Activated naive CD4-positive, alpha-beta T cell treated with anti-CD3 and anti-CD28 coated beads, Interleukin-2, amount 10 ng/mL, durations not matched to agents 7 days and 5 days (primary cell): ENCODE measurements around the gene ME2.
"Not testable (repeated sequence)": the region's sequence is repeated elsewhere in the genome, so short reads cannot be mapped to it uniquely, and the experiment has no call there.

ENCODE experiments used
- CTCF ChIA-PET: fragments of 350-600 bp; sonication (Branson Sonifier 250); formaldehyde crosslinking; loops from one replicate; lab custom pipeline; 2021; ENCODE audit warnings: antibody characterized with exemption; lab: Charles Lee
- DNase-seq: peaks from one replicate; pipeline ENCODE4 v3.0.0-alpha.2; 2020
- H3K27ac Mint-ChIP-seq: one replicate; pipeline ENCODE4 v1.8.0; 2021; ENCODE audit warnings: mild to moderate bottlenecking, moderate library complexity, mixed read lengths
- H3K27me3 Mint-ChIP-seq: one replicate; pipeline ENCODE4 v1.8.0; 2021; ENCODE audit warnings: mild to moderate bottlenecking, mixed read lengths
- H3K36me3 Mint-ChIP-seq: one replicate; pipeline ENCODE4 v1.8.0; 2021; ENCODE audit warnings: mixed read lengths
- H3K4me1 Mint-ChIP-seq: one replicate; pipeline ENCODE4 v1.8.0; 2021; ENCODE audit warnings: mixed read lengths
- H3K4me3 Mint-ChIP-seq: one replicate; pipeline ENCODE4 v1.8.0; 2021; ENCODE audit warnings: mild to moderate bottlenecking, moderate library complexity, mixed read lengths
- H3K9me3 Mint-ChIP-seq: one replicate; pipeline ENCODE4 v1.8.0; 2021; ENCODE audit warnings: mixed read lengths

Gene ME2

DNA sequence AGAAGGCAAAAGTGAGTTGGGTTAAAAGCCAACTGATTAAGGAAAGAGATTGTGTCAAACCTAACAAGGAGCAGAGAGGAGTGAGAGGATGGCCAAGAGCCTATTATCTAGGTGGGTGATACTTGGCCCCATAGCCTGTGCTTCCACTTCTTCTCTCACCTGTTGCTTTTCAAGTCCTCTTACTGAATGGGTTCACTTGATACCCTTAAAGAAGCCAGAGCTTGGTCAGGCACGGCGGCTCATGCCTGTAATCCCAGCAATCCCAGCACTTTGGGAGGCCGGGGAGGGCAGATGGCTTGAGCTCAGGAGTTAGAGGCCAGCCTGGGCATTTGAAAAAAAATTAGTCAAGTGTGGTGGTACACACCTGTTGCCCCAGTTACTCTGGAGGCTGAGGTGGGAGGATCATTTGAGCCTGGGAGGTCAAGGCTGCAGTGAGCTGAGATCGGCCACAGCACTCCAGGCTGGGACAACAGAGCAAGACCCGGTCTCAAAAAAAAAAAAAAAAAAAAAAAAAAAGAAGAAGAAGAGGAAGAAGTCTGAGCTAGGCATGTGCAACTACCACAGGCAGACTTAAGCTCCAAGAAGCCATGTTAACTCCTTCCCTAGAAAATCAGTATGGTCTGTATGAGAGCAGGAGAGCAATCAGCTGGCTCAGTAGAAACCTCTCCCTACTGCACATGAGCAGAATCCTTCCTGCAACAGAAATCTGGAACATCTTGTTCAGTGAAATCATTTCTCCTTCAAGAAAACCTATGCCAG lies 28.4 kb upstream of the ME2 start:
- H3K36me3 Mint-ChIP-seq, result no peaks in the 10 kb centered on the region
- CTCF ChIA-PET, result no interaction called here
- peaks cover 3% of the 10 kb centered on the region for H3K9me3 Mint-ChIP-seq
- no peak overlapping the region for H3K27ac Mint-ChIP-seq
- H3K27me3 Mint-ChIP-seq, result peaks cover 7% of the 10 kb centered on the region
- no peak for DNase-seq
- no peaks in the 10 kb centered on the region for H3K4me1 Mint-ChIP-seq
- H3K4me3 Mint-ChIP-seq, result no peak overlapping the region

DNA sequence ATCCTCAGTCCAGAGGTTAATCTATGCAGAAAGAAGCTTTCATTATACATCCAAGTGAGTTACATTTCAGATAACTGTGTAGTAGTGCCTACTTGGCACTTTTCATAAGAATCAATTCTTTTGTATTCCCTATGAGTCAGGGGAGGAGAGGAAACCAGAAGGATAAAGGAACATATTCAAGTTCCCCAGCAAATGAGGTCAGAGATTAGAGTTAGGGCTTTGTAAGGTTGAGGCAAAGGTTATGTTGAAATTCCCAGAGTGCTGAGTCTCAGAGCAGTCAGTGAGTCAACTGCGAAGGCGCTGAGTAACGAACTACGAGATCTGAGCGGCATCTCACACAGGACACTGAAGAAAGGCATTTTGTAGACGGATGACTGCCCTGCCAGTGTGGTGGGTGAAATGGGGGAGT lies 25.1 kb upstream of the ME2 start:
- DNase-seq, result no peak
- Mint-ChIP-seq H3K27me3 (peaks cover 18% of the 10 kb centered on the region), H3K27ac (no peak overlapping the region), H3K9me3 (peaks cover 3% of the 10 kb centered on the region), H3K36me3 (no peaks in the 10 kb centered on the region), H3K4me3 (no peak overlapping the region), H3K4me1 (no peaks in the 10 kb centered on the region)
- CTCF ChIA-PET, result no interaction called here

DNA sequence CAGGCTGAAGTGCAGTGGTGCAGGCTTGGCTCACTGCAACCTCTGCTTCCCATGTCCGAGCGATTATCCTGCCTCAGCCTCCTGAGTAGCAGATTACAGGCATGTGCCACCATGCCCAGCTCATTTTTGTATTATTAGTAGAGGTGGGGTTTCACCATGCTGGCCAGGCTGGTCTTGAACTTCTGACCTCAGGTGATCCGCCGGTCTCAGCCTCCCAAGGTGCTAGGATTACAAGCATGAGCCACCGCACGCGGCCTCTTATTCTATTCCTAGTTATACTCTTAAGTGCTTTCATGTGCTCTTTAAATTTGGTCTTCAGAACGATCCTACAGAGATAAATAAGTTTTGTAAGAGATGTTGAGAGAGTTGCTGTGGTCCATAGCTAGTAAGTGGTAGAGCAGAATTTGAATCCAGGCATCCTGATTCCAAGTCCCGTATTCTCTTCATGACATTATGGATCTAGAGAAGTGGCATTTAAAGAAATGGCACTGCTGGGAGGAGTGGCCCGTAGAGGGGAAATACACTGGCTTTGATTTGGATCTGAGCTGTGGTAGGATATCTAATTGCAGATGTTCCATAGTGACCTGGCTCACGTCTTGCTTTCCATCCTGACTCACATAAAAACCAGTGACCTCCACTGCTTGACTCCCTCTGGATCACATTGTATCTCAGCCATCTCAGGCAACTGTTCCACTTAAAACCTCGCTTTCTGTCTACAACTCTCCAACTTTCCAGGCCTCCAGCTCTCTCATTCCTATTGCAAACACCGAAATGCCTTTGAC lies 22.8 kb upstream of the ME2 start:
- Mint-ChIP-seq H3K9me3 (peaks cover 3% of the 10 kb centered on the region), H3K4me3 (no peak overlapping the region), H3K36me3 (no peaks in the 10 kb centered on the region), H3K27me3 (peaks cover 32% of the 10 kb centered on the region), H3K4me1 (no peaks in the 10 kb centered on the region), H3K27ac (no peak overlapping the region)
- CTCF ChIA-PET, result interaction anchor here (1.4 kb wide), 1 partner anchor 10 kb away, joined by 3 read pairs; no protein-coding TSS in a partner anchor
- DNase-seq, result no peak

DNA sequence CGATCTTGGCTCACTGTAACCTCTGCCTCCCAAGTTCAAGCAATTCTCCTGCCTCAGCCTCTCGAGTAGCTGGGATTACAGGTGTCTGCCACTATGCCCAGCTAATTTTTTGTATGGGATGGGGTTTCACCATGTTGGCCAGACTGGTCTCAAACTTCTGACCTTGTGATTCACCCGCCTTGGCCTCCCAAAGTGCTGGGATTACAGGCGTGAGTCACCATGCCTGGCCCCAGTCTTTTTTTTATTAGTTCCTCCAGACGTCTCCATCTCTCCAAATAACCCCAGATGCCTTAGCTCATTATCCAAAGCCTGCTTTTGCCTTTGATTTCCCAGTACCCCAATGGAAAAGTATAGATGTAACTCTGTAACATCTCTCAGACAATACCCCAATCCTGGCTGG lies 21.8 kb upstream of the ME2 start:
- H3K4me1 Mint-ChIP-seq, H3K9me3 Mint-ChIP-seq, H3K36me3 Mint-ChIP-seq, H3K27ac Mint-ChIP-seq, H3K4me3 Mint-ChIP-seq, DNase-seq: not testable (repeated sequence)
- CTCF ChIA-PET, result interaction anchor here (0.6 to 1.4 kb wide), 2 partner anchors 11 to 27 kb away, joined by 3 read pairs; no protein-coding TSS in a partner anchor
- H3K27me3 Mint-ChIP-seq, result peaks cover 32% of the 10 kb centered on the region

GRCh38 chr18:50857694-50858093 lies 21.2 kb upstream of the ME2 start:
- Mint-ChIP-seq H3K27me3 (peaks cover 32% of the 10 kb centered on the region), H3K4me3 (no peak overlapping the region), H3K27ac (no peak overlapping the region), H3K4me1 (no peaks in the 10 kb centered on the region), H3K36me3 (no peaks in the 10 kb centered on the region), H3K9me3 (peaks cover 3% of the 10 kb centered on the region)
- no peak for DNase-seq
- CTCF ChIA-PET, result interaction anchor here (0.6 kb wide), 2 partner anchors 14 to 27 kb away, joined by 3 read pairs; no protein-coding TSS in a partner anchor

GRCh38 chr18:50859793-50860555 lies 18.9 kb upstream of the ME2 start:
- CTCF ChIA-PET, result interaction anchor here (0.6 kb wide), 1 partner anchor 21 kb away, joined by 3 read pairs; no protein-coding TSS in a partner anchor

GRCh38 chr18:50861617-50862016 lies 17.3 kb upstream of the ME2 start:
- peaks cover 27% of the 10 kb centered on the region for H3K27me3 Mint-ChIP-seq
- H3K4me1 Mint-ChIP-seq, result no peaks in the 10 kb centered on the region
- CTCF ChIA-PET, result no interaction called here
- H3K4me3 Mint-ChIP-seq, result no peak overlapping the region
- no peak overlapping the region for H3K27ac Mint-ChIP-seq
- H3K36me3 Mint-ChIP-seq, result no peaks in the 10 kb centered on the region
- H3K9me3 Mint-ChIP-seq, result no peaks in the 10 kb centered on the region
- no peak for DNase-seq

More at GRCh38 chr18:50859793-50860555, 18.9 kb upstream of the ME2 start:
- Mint-ChIP-seq H3K27me3 (peaks cover 32% of the 10 kb centered on the region), H3K4me1 (no peaks in the 10 kb centered on the region), H3K9me3 (no peaks in the 10 kb centered on the region), H3K36me3 (no peaks in the 10 kb centered on the region), H3K4me3 (no peak overlapping the region), H3K27ac (no peak overlapping the region)
- DNase-seq, result no peak

DNA sequence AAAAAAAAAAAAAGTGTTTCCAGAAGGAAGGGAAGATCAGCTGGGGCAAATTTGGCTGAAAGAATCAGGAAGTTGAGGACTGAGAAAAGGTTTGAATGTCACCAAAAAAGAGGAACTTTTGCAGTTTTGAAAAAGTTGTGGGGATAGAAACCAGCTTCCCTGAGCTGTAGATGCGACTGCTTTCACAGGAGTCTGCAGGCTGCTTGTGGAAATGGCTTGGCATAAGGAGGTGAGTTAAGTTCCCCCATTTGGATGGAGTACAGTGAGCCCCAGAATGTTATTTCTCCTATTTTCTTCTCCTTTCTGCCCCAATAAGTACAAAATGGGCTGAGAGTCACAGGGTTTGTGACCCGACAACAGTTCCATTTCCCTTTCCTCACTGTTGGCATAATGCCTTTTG lies 16.5 kb upstream of the ME2 start:
- H3K27me3 Mint-ChIP-seq, result peaks cover 23% of the 10 kb centered on the region
- no peak overlapping the region for H3K4me3 Mint-ChIP-seq

DNA sequence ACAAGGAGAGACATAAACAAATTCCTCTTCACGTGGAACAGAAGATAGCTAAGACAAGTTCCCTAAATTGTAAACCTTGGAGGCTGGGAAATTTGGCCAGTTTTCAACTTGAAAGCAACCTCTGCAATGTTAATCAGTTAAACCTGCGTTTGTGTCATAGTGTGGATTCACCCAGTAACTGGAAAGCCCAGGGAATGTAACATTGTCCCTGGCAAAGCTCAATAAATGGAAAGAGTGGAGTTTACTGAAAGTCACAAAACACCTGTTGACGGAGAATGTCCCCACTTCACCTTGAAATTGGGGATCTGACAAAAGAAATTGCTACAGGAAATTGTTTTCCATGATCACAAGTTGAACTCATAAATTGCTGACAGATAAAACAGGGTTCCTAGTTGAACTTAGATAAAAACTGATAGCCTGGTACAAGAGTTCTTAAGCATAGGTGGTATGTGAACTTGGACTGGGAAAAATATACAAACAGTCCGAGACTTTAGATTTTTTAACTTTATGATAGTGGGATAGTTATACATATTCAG lies 15.0 kb upstream of the ME2 start:
- Mint-ChIP-seq H3K27ac (no peak overlapping the region), H3K4me3 (no peak overlapping the region), H3K36me3 (no peaks in the 10 kb centered on the region), H3K27me3 (peaks cover 17% of the 10 kb centered on the region), H3K9me3 (no peaks in the 10 kb centered on the region), H3K4me1 (no peaks in the 10 kb centered on the region)
- DNase-seq, result no peak
- CTCF ChIA-PET, result no interaction called here

More for the DNA sequence above, 16.5 kb upstream of the ME2 start:
- no peaks in the 10 kb centered on the region for H3K4me1 Mint-ChIP-seq
- H3K36me3 Mint-ChIP-seq, result no peaks in the 10 kb centered on the region
- DNase-seq, result no peak
- CTCF ChIA-PET, result no interaction called here
- H3K27ac Mint-ChIP-seq, result no peak overlapping the region
- H3K9me3 Mint-ChIP-seq, result no peaks in the 10 kb centered on the region

GRCh38 chr18:50866765-50867164 lies 12.2 kb upstream of the ME2 start:
- DNase-seq, result no peak
- Mint-ChIP-seq H3K4me1 (no peaks in the 10 kb centered on the region), H3K36me3 (no peaks in the 10 kb centered on the region), H3K27ac (no peak overlapping the region), H3K27me3 (peaks cover 8% of the 10 kb centered on the region), H3K9me3 (no peaks in the 10 kb centered on the region), H3K4me3 (no peak overlapping the region)
- CTCF ChIA-PET, result interaction anchor here (1.2 to 1.3 kb wide), 3 partner anchors 9 to 47 kb away, joined by 3 to 9 read pairs (median 4); partner anchors contain the start of gene MRO

DNA sequence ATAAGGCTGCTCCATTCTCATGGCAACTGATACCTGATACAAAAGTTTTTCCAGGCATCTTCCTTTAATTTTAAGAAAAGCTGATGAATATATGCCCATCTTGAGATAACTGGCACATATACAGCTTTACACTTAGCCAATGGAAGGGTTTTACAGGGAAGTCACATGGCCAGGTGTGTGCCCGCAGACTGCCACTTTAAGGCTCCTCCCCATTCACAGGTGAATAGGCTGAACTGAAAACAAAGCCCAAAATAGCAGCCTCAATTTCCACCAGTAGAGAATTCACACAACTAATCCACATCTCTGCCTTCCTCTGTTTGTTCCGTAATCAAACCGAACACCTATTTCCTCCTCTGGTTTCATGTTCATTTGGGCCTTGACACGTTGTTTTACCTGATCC lies 9.8 kb upstream of the ME2 start:
- H3K4me3 Mint-ChIP-seq, result no peak overlapping the region
- no peak for DNase-seq
- no peaks in the 10 kb centered on the region for H3K4me1 Mint-ChIP-seq
- CTCF ChIA-PET, result interaction anchor here (0.7 to 0.9 kb wide), 2 partner anchors 12 to 49 kb away, joined by 3 read pairs; partner anchors contain the start of gene MRO
- H3K27ac Mint-ChIP-seq, result no peak overlapping the region
- H3K27me3 Mint-ChIP-seq, result peaks cover 11% of the 10 kb centered on the region
- no peaks in the 10 kb centered on the region for H3K9me3 Mint-ChIP-seq
- H3K36me3 Mint-ChIP-seq, result no peaks in the 10 kb centered on the region

DNA sequence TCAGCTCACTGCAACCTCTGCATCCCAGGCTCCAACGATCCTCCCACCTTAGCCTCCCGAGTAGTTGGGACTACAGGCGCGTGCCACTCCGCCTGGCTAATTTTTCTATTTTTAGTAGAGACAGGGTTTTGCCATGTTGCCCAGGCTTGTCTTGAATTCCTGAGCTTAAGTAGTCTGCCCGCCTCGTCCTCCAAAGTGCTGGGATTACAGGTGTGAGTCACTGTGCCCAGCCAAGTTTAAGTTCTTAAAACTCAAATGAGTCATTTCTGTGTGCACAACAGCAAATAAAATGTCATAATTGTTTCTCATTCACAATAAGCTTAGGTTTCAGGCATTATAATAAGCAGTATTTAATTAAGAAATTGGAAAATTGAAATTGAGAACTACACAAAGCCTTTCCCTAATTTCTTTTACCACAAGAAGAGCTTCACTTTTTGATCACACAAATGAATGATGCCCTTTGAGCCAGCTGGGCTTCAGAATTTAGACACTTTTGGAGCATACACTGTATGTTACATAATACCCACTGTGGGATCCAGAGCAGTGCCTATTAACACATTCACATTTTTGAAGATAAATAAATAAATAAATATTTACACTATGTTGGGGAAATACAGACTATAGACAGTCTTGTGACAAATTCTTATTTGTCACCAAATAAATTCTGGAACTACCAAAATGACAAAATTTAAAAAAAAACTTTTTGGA lies 8.6 kb upstream of the ME2 start:
- no peak for DNase-seq
- CTCF ChIA-PET, result no interaction called here
- no peak overlapping the region for H3K27ac Mint-ChIP-seq
- no peaks in the 10 kb centered on the region for H3K36me3 Mint-ChIP-seq
- peaks cover 11% of the 10 kb centered on the region for H3K27me3 Mint-ChIP-seq
- no peaks in the 10 kb centered on the region for H3K9me3 Mint-ChIP-seq
- no peak overlapping the region for H3K4me3 Mint-ChIP-seq
- H3K4me1 Mint-ChIP-seq, result no peaks in the 10 kb centered on the region

DNA sequence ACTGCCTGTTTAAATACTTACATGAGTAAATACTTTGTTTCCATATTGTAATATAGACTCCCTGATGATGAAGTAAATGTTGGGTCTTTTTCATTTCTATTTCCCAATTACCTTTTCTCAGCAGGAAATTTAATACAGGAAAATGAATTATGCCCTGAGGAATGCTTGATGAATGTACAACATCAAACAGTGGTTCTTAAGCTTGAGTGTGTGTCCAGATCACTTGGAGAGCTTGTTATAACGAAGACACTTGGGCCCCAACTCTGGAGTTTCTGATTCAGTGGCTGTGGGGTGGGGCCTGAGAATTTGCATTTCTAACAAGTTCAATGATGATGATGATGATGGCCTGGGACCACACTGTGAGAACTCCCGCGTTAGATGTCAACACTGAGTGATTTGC lies 7.1 kb upstream of the ME2 start:
- peaks cover 7% of the 10 kb centered on the region for H3K27me3 Mint-ChIP-seq
- no peak overlapping the region for H3K4me3 Mint-ChIP-seq
- no peak for DNase-seq
- no peaks in the 10 kb centered on the region for H3K9me3 Mint-ChIP-seq
- CTCF ChIA-PET, result interaction anchor here (0.6 kb wide), 1 partner anchor 14 kb away, joined by 3 read pairs; no protein-coding TSS in a partner anchor
- H3K27ac Mint-ChIP-seq, result no peak overlapping the region
- H3K36me3 Mint-ChIP-seq, result no peaks in the 10 kb centered on the region
- no peaks in the 10 kb centered on the region for H3K4me1 Mint-ChIP-seq
